ENCODE data around the gene MRPL40.
"Not testable (repeated sequence)": the region's sequence is repeated elsewhere in the genome, so short reads cannot be mapped to it uniquely, and the experiment has no call there.

The MRPL40 gene

DNA sequence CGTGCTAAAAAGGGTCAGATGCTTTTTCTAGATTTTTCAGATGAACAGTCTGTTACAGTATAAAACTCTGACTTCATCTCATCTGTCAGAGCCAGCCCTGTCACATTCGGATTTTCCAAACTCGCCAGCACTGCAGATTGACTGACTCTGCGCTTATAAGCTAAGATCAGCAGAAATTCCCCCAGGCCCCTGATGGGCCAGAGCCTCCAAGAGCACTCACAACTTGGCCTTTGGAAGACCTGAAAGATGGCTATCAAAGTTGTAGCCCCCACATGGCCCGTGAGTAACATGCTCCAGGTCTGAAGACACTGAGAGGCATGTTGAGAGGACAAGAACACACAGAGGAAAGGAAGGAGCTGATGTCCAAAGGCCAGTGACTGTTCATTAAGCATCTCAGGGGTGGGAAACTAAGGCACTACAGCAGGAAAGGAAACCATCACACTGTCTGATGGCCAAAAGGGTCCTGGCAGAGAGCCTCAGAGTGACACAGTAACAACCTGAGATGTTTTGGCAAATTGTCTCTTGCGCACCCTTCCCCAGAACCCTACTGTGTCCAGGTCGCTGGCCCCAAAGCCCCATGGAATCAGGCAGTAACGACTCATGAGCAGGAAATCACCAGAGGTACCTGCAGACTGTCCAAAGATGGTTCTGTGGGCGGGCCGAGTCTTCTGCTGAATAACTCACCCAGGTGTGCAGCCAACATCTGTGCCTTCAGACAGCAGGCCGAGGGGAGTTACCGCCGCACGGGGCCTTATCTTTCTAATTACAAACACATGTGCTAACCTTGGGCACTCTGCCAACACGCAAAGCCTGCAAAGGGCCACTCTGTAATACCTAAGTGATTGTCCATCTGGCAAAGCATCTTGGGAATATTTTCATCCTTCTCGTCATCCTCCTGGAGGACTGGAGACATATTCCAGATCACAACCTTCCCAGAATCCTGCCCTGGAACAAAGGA, 24.4 kb upstream of the MRPL40 start:
- DNase-seq, result no peak

GRCh38 chr22:19410941-19411689, 21.2 kb upstream of the MRPL40 start:
- no peak for DNase-seq

GRCh38 chr22:19411690-19412045, 20.7 kb upstream of the MRPL40 start:
- DNase-seq, result no peak

DNA sequence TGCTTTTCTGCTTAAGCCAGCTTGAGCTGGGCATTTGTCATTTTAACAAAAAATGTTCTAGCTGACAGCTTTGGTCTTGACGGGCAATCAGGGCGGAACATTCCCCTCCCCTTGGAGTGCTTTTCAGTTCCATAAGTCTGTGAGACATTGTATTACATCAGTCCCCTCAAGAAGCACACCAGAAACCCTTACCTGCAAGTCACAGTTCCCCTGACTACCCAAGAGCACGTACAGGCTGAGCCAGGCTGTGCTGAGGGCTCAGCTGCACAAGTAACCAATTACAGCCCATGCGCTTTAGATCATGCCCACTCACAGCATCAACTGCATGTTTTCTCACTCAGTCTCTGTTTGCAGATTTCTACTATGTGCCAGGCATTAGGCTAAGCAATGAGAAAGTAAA, 19.9 kb upstream of the MRPL40 start:
- DNase-seq, result no peak

GRCh38 chr22:19412923-19413322, 19.4 kb upstream of the MRPL40 start:
- no peak for DNase-seq

- DNase-seq, result peak; percentile 81
Observed at GRCh38 chr22:19419086-19419463, 13.3 kb upstream of the MRPL40 start.

- DNase-seq, result peak; percentile 75
Observed at GRCh38 chr22:19419464-19420178, 12.7 kb upstream of the MRPL40 start.

DNA sequence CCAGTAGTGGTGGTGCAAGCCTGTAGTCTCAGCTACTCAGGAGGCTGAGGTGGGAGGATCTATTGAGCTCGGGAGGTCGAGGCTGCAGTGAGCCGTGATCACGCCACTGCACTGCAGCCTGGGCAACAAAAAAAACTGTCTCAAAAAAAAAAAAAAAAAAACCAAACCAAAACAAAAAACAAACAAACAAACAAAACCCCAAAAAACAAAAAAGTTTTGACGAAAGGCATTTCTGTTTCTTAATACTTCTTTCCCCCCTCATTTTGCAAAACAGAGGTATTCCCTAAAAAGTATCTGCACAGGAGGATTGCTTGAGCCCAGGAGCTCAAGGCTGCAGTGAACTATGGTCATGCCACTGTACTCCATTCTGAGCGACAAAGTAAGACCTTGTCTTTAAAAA, 12.0 kb upstream of the MRPL40 start:
- DNase-seq, result no peak

DNA sequence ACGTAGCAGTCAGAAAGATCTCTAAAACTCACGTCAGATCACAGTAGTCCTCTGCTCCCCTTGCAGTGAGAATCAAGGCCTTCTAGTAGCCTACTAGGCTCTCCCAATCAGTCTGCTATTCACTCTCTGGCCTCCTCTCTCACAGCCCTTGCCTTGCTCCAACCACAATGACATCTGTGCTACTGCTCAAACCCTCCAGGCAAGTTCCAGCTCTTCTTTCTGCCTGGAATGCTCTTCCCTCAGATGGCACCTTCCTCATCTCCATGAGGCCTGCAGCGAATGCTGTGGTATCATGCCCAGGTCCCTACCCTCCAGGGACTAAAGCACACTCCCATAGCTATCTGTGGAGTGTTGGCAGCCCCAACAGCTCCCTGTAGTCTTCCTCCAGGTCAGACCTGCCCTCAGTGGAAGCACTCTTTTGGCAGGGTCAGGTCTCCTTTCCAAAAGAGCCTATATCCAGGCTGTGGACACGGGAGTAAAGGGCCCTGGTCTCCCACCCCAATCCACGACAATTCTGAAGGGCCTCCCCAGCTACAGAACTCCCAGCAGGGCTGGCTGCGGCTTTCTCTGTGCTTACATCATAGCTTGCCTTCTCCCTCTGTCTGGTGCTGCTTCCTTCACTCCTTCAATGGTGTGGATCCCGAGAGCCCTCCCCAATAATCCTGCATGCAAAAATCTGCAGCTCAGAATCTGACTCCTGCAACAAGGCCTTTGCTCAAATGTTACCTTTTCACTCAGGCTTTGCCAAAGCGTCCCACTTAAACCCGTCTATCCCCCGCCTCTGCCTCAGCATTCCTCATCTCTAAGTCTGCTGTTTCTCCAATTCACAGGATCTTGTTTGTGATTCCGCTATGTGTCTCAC, 9.7 kb upstream of the MRPL40 start:
- DNase-seq, result no peak

- no peak for DNase-seq
Observed at GRCh38 chr22:19424186-19424500, 8.2 kb upstream of the MRPL40 start.

GRCh38 chr22:19429950-19430889, 2.1 kb upstream of the MRPL40 start:
- peak; percentile 77 for DNase-seq

- no peak for DNase-seq
Observed at GRCh38 chr22:19430890-19431541, 1.3 kb upstream of the MRPL40 start.

DNA sequence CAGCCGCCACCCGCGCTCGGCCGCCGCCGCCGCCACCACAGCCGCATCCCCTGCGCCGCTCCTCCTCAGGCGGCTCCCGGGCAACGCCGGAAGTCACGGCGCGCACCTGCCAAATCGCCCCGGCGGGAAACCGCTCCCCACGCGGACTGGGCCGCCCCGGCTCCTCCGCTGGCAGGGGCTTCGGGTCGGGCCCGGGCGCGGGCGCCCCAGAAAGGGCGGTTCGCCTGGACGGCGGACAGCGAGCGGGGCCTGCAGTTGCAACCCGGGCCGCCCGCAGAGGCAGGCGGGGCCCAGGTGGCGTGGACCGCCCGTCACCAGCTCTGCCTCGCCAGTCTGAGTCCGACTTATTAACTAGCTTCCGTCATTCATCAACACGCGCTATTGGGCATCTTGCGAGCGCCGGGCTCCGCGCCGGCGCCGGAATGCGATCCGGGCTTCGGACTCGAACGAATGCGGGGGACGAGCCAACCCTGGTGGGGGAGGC, 654 bp upstream of the MRPL40 start, which contains the start of gene HIRA:
TSS of gene HIRA (minus strand) at position 85 of the 484 bp plus-strand sequence. CDS start 257 bp downstream, outside the sequence.
- peak; percentile 51 for DNase-seq

- no peak for DNase-seq
Observed at GRCh38 chr22:19434401-19434800, 2.1 kb downstream of the MRPL40 start.

DNA sequence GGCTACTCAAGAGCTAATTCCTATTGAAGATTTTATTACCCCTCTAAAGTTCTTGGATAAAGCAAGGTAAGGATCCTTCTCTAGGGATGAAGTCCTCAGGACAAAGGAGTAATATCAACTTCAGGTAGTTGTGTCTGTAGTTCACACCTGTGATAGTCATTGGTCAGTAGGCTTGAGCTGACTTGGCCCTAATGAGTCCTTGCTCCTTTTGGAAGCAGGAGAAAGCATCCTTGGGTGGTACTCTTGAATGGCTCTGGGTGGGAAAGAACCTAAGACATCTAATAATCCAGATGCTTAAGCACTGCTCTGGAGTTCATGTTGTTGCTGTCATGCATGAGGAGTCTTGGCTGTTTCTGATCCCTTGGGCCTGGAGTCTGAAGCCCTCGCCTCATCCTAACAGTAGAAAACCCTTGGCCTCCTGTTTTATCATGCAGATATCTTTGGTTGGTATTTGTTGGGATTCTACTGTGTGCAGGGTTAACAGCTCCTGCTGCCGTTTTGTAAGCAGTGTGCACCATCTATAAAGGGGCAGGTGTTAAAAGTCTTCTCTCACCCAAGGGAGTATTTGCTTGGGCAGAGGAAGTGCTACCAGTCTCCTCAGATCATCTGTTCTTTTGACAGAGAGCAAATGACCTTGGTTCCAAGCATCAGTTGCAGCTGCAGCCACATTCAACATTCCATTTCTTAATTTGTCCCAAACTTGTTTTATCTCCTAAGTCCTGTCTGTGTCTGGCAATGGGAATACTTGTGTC, 2.7 kb downstream of the MRPL40 start:
- no peak for DNase-seq

DNA sequence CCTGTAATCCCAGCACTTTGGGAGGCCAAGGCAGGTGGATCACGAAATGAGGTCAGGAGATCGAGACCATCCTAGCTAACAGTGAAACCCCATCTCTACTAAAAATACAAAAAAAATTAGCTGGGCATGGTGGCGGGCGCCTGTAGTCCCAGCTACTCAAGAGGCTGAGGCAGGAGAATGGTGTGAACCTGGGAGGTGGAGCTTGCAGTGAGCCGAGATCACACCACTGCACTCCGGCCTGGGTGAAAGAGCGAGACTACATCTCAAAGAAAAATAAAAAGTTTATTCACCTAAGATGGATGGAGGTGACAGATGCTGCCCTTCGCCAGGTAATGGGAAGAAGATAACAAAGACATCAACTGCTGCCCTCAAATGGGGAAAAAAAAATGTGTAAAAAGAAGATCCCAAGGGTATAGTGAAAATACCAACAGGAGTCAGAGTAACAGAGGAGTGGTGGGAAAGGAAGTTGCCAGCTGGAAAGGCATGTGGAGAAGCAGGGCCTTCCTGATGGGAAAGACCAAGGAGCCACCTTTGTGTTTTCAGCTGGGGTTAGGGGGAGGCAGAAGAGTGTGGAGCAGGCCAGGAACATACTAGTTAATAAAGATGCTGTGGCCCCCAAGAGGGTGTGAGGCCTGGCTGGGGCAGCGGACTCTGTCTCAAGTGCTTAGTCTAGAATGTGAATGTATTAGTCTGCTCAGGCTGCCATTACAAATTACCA, 4.3 kb downstream of the MRPL40 start:
- not testable (repeated sequence) for DNase-seq

- DNase-seq, result peak; percentile 4
Observed at GRCh38 chr22:19438298-19438697, 6.0 kb downstream of the MRPL40 start.

GRCh38 chr22:19440411-19441195, 8.3 kb downstream of the MRPL40 start:
- DNase-seq, result no peak

All from MV-4-11 (cell line).